ENCODE results near the gene ITGAD. TPM values are rescaled to one million over a fixed set of nuclear protein-coding genes. Genes with fewer than 3 reads are reported as not detected.
A peak's percentile ranks its signal among the peaks of the same experiment; 100 is the strongest.

ITGAD gene
- total RNA-seq, 3 donors from 2014 or later (not counting 1 experiment from before 2014, with no cell fraction given): 1.0 to 2.9 (median 2.2) TPM

- H3K4me3 Mint-ChIP-seq: peak overlapping the region; percentile 13
- Histone ChIP-seq H3K9me3 (ENCODE audit: control insufficient read depth, insufficient read depth, low read length) (no peaks in the 10 kb centered on the region), H3K27ac (ENCODE audit: low read length) (no peak overlapping the region), H3K27me3 (ENCODE audit: control insufficient read depth, insufficient read depth, low read length) (no peaks in the 10 kb centered on the region), H3K4me1 (ENCODE audit: control insufficient read depth, insufficient read depth, low read length) (peaks cover 43% of the 10 kb centered on the region), H3K4me3 (ENCODE audit: low read length) (no peak overlapping the region), H3K36me3 (ENCODE audit: control insufficient read depth, insufficient read depth, low read length) (no peaks in the 10 kb centered on the region)
- ATAC-seq (peak in 2 of 3 donors; percentile 18 to 19), DNase-seq (no peak)
- peaks cover 26 to 37% of the 10 kb centered on the region in 2 donors for H3K4me1 Mint-ChIP-seq
- no peak for TF ChIP-seq CTCF (IDR thresholded peaks at IDR 0.05)
- 58% methylated on average over 5 of the region's 5 CpGs for WGBS (ENCODE audit: insufficient coverage)
- H3K27me3 Mint-ChIP-seq (ENCODE audit: low read depth in 2 of 2): no peaks in the 10 kb centered on the region
- H3K36me3 Mint-ChIP-seq: no peaks in the 10 kb centered on the region
- intact Hi-C loops (cut with micrococcal nuclease): loop anchor here (10.0 kb wide), 1 partner anchor 96 kb away; no protein-coding TSS in a partner anchor
- H3K27ac Mint-ChIP-seq: peak overlapping the region in 1 of 2 donors; percentile 59
- H3K9me3 Mint-ChIP-seq: no peaks in the 10 kb centered on the region
Measured at GRCh38 chr16:31430380-31431052, 37.4 kb downstream of the ITGAD start.

- Histone ChIP-seq H3K9me3 (ENCODE audit: control insufficient read depth, insufficient read depth, low read length) (no peaks in the 10 kb centered on the region), H3K36me3 (ENCODE audit: control insufficient read depth, insufficient read depth, low read length) (no peaks in the 10 kb centered on the region), H3K4me1 (ENCODE audit: control insufficient read depth, insufficient read depth, low read length) (peaks cover 10% of the 10 kb centered on the region), H3K4me3 (ENCODE audit: low read length) (no peak overlapping the region), H3K27me3 (ENCODE audit: control insufficient read depth, insufficient read depth, low read length) (no peaks in the 10 kb centered on the region), H3K27ac (ENCODE audit: low read length) (no peak overlapping the region)
- no peaks in the 10 kb centered on the region for H3K9me3 Mint-ChIP-seq
- no peak overlapping the region for H3K27ac Mint-ChIP-seq
- no peak for TF ChIP-seq CTCF (IDR thresholded peaks at IDR 0.05)
- 97% methylated on average over 46 of the region's 47 CpGs for WGBS (ENCODE audit: insufficient coverage)
- intact Hi-C loops (cut with micrococcal nuclease): loop anchor here (10.0 kb wide), 1 partner anchor 101 kb away; no protein-coding TSS in a partner anchor
- DNase-seq (no peak), ATAC-seq (no peak)
- H3K36me3 Mint-ChIP-seq: no peaks in the 10 kb centered on the region
- no peak overlapping the region for H3K4me3 Mint-ChIP-seq
- H3K27me3 Mint-ChIP-seq (ENCODE audit: low read depth in 2 of 2): no peaks in the 10 kb centered on the region
- peaks cover 21 to 27% of the 10 kb centered on the region in 2 donors for H3K4me1 Mint-ChIP-seq
Measured at GRCh38 chr16:31435341-31436220, 42.4 kb downstream of the ITGAD start.

- Histone ChIP-seq H3K27me3 (ENCODE audit: control insufficient read depth, insufficient read depth, low read length) (no peaks in the 10 kb centered on the region), H3K9me3 (ENCODE audit: control insufficient read depth, insufficient read depth, low read length) (no peaks in the 10 kb centered on the region), H3K4me1 (ENCODE audit: control insufficient read depth, insufficient read depth, low read length) (peaks cover 3% of the 10 kb centered on the region), H3K27ac (ENCODE audit: low read length) (no peak overlapping the region), H3K36me3 (ENCODE audit: control insufficient read depth, insufficient read depth, low read length) (no peaks in the 10 kb centered on the region), H3K4me3 (ENCODE audit: low read length) (no peak overlapping the region)
- Mint-ChIP-seq H3K4me3 (no peak overlapping the region), H3K27me3 (ENCODE audit: low read depth in 2 of 2) (no peaks in the 10 kb centered on the region), H3K27ac (no peak overlapping the region), H3K9me3 (no peaks in the 10 kb centered on the region), H3K36me3 (no peaks in the 10 kb centered on the region), H3K4me1 (peaks cover 14 to 24% of the 10 kb centered on the region in 2 donors)
- ATAC-seq: no peak
- intact Hi-C loops (cut with micrococcal nuclease): loop anchor here (10.0 kb wide), 1 partner anchor 102 kb away; no protein-coding TSS in a partner anchor
- no peak for DNase-seq
- no peak for TF ChIP-seq CTCF (IDR thresholded peaks at IDR 0.05)
- WGBS (ENCODE audit: insufficient coverage): 97% methylated on average over 44 of the region's 44 CpGs
Measured at GRCh38 chr16:31436221-31437045, 43.3 kb downstream of the ITGAD start.
